ENCODE measurements around the gene NUP155. TPM values are rescaled to one million over a fixed set of nuclear protein-coding genes. Genes with fewer than 3 reads are reported as not detected.
"Not testable (repeated sequence)": the region's sequence is repeated elsewhere in the genome, so short reads cannot be mapped to it uniquely, and the experiment has no call there.

Gene NUP155
- total RNA-seq, 4 donors from 2014 or later, result 20.7 to 28.7 (median 25.9) TPM

GRCh38 chr5:37319037-37319782, 51.7 kb downstream of the NUP155 start:
- DNase-seq, result no peak
- WGBS, 2 donors, result 95 to 97% methylated on average over 3 of the region's 3 CpGs
- Histone ChIP-seq H3K27ac (no peak overlapping the region), H3K4me3 (replicated peaks in 1 of 3) (no peak overlapping the region), H3K36me3 (peaks cover 19 to 58% of the 10 kb centered on the region in 2 donors), H3K4me1 (no peaks in the 10 kb centered on the region), H3K9me3 (no peaks in the 10 kb centered on the region), H3K27me3 (no peaks in the 10 kb centered on the region)
- intact Hi-C loops (cut with DNase I), result no loop called here
- no peak for TF ChIP-seq CTCF (IDR thresholded peaks at IDR 0.05)
- TF ChIP-seq POLR2A (IDR thresholded peaks at IDR 0.05), result no peak

- H3K4me1 ChIP-seq, result no peaks in the 10 kb centered on the region
- no peak overlapping the region for H3K27ac ChIP-seq
- TF ChIP-seq CTCF (IDR thresholded peaks at IDR 0.05) (no peak), POLR2A (IDR thresholded peaks at IDR 0.05) (no peak)
- H3K9me3 ChIP-seq, result no peaks in the 10 kb centered on the region
- no peak overlapping the region for H3K4me3 ChIP-seq (replicated peaks in 1 of 3)
- 91 to 95% methylated on average over 4 of the region's 4 CpGs for WGBS, 2 donors
- DNase-seq, result no peak
- intact Hi-C loops (cut with DNase I), result no loop called here
- H3K27me3 ChIP-seq, result no peaks in the 10 kb centered on the region
- peaks cover 28 to 61% of the 10 kb centered on the region in 2 donors for H3K36me3 ChIP-seq
Measured at GRCh38 chr5:37316027-37316426, 54.9 kb downstream of the NUP155 start.

- H3K36me3 ChIP-seq, result peaks cover 21 to 49% of the 10 kb centered on the region in 2 donors
- intact Hi-C loops (cut with DNase I), result no loop called here
Measured at GRCh38 chr5:37310360-37310759, 60.5 kb downstream of the NUP155 start.

GRCh38 chr5:37308793-37309192, 62.1 kb downstream of the NUP155 start:
- Histone ChIP-seq H3K36me3 (peaks cover 16 to 59% of the 10 kb centered on the region in 2 donors), H3K4me1 (no peaks in the 10 kb centered on the region), H3K27me3 (no peaks in the 10 kb centered on the region), H3K9me3 (no peaks in the 10 kb centered on the region), H3K4me3 (replicated peaks in 1 of 3) (no peak overlapping the region), H3K27ac (no peak overlapping the region)
- TF ChIP-seq POLR2A (IDR thresholded peaks at IDR 0.05) (no peak), CTCF (IDR thresholded peaks at IDR 0.05) (no peak)
- WGBS, 2 donors, result 93 to 96% methylated on average over 4 of the region's 4 CpGs
- intact Hi-C loops (cut with DNase I), result no loop called here
- no peak for DNase-seq

More at GRCh38 chr5:37310360-37310759, 60.5 kb downstream of the NUP155 start:
- Histone ChIP-seq H3K9me3 (no peaks in the 10 kb centered on the region), H3K4me3 (replicated peaks in 1 of 3) (no peak overlapping the region), H3K27me3 (no peaks in the 10 kb centered on the region), H3K4me1 (no peaks in the 10 kb centered on the region), H3K27ac (no peak overlapping the region)
- no peak for TF ChIP-seq CTCF (IDR thresholded peaks at IDR 0.05)
- TF ChIP-seq POLR2A (IDR thresholded peaks at IDR 0.05), result no peak
- DNase-seq, result no peak
- WGBS, 2 donors, result 96 to 100% methylated on average over 1 of the region's 1 CpG

- no peak for TF ChIP-seq CTCF (IDR thresholded peaks at IDR 0.05)
- TF ChIP-seq POLR2A (IDR thresholded peaks at IDR 0.05), result no peak
- DNase-seq, result no peak
- 94 to 98% methylated on average over 2 of the region's 2 CpGs for WGBS, 2 donors
- Histone ChIP-seq H3K9me3 (no peaks in the 10 kb centered on the region), H3K4me3 (replicated peaks in 1 of 3) (no peak overlapping the region), H3K27ac (no peak overlapping the region), H3K4me1 (no peaks in the 10 kb centered on the region), H3K36me3 (peaks cover 36 to 73% of the 10 kb centered on the region in 2 donors), H3K27me3 (no peaks in the 10 kb centered on the region)
- intact Hi-C loops (cut with DNase I), result no loop called here
Measured at GRCh38 chr5:37304888-37305287, 66.0 kb downstream of the NUP155 start.

GRCh38 chr5:37296313-37296712, 74.6 kb downstream of the NUP155 start:
- H3K9me3 ChIP-seq; H3K27me3 ChIP-seq; H3K4me1 ChIP-seq; H3K4me3 ChIP-seq (replicated peaks in 1 of 3); intact Hi-C loops (cut with DNase I); H3K27ac ChIP-seq; DNase-seq: not testable (repeated sequence)
- WGBS, 2 donors, result 86 to 90% methylated on average over 7 of the region's 7 CpGs
- H3K36me3 ChIP-seq, result peaks cover 4 to 36% of the 10 kb centered on the region in 2 donors
